ENCODE measurements around the gene EOGT.

EOGT gene

DNA sequence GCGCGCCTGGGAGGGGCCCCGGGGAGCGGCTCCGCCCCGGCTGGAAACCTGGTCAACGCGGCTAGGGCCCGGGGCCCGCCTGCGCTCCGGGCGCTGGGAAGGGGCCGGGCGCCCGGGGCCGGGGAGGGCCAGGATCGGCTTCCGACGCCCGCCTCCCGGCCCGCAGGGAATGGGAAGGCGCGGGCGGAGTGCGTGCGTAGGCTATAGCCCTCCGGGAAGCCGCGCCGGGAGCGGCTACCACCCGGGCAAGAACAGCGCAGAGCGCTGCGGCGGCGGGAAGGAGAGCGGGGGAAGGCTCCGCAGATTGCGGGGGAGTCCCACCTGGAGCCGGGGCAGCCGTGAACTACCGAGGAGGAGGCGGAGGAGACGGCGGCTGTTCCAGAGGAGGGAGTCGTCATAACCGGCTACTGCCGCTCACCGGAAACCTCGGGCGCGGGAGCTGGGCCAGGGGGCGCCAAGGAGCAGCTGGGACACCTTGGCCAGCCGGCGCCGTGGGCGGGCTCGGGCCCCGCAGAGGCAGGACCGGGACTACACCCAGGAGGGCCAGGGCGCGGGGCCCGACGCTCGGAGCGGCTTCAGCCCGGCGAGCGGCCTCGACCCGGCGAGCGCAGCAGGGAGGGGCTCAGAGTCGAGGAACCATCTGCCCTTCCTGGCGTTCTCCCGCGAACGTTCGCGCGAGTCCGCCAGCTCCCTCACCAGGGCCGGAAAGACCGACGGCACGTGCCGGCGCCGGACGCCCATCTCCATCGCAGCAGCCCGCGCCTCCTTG lies at the start of gene EOGT:
TSS of gene EOGT (minus strand) at position 432 of the 769 bp plus-strand sequence. CDS start 3,838 bp downstream, outside the sequence.
- no peak for DNase-seq

DNA sequence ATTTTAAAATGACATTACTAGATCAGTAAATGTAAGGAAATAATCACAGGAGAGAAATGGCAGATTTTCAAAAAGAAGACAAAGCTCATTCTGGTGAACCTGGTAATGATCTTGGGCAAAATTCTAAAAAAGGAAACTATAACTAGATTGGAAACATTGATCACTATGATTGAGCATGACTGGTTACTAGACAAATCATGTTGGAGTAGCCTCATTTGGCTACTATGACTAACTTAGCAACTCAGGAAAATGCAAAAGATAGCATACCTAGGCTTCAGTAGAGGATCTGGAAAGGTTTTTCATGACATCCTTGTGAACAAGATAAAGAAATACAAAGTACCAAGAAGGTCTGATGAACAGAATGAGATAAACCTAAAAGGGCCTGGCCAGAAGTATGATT lies 46.2 kb upstream of the EOGT start:
- no peak for DNase-seq

DNA sequence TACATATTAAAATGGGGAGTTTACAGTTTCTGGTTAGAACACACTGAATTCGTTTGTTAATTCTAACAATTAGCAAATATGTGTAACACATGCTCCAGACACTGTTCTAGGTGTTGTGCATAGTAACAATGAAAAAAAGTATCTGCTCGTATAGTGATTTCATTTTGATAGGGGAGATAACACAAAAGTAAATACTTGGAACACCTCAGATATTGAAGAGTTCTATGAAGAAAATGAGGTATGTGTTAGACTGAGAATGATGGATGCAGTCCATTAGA lies 45.4 kb upstream of the EOGT start:
- no peak for DNase-seq

DNA sequence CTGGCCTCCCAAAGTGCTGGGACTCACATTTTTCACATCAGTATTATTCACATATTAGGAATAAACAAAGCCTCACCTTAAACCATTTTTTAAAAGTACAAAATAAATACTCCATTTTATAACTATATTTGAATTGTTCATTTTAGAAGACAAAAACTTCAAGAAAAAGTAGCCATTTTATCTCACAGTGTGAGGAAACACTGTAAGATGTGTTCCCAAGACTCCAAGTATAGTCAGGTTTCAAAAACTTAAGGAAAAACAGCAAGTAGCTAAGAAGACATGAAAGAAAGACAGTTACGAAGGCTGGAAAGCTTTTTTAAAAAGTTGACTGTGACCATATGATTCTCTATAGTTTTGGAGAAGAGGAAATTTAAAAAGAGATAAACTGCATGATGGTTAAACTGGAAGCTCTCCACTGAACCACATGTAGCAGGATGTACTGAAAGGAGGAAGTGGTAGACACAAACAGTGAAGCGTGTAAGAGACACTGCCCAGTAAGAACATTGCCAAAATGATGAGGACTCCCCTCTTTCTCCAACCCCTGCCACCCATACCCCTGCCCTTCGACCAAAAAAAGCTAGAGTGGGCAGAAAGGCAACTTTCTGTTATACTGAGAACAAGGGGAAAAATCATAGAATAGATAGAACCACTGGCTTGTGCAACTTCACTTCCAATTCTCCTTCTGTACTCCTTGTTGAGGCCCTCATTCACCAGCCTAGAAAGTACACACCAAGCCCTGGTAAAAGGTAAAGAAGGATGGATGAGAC lies 44.9 kb upstream of the EOGT start:
- DNase-seq, result no peak

DNA sequence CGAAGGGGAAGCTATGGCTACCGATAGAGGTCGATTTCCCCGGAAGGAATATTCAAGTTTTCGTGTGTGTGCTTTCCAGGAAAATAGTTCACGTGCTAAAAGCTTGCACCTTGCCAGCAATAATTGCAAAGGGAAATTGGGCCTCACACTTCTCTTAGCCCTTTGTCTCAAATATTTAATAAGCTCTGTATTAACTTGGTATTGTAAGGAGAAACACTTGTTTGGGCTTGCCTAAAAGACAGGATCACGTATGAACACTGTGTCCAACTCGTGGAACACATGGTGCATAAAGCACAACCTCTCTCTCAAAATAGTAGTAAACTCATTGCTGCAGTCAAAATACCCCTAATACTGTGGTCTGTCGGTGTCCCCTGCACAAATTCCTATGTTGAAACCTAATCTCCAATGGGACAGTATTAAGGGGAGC lies 39.0 kb upstream of the EOGT start:
- DNase-seq, result no peak

DNA sequence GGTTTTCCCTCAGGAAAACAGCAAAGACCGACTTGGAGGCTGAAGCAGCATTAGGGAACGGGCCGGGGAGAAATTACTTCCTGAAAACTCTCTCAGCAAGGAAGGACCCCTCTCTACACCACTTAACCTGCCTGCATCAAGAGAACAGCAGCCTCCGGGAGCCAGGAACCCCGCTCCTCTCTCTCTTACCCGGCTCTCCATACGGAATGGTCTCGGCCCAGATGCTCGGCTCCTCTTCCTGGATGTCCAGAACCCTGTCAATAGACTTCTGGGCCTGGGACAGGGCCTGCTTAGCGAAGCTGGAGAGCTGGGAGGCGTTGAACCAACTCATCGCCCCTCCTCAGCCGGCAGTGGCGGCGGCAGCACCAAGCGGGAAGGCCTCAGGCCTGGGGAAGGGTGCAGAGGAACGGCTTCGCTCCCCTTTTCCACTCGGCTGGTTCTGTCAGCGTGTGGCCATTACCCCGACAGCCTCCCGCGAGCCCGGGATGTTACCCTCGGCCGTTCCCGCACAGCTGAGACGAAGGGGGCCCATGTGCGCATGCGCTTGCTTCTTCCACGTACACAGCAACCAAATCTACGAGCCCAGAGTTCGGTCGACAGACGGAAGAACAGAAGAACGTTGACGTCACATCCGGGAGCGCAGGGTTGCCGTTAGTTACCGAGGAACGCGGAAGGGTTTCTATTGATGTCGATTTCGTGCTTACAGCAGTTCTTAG lies 38.4 kb upstream of the EOGT start, which contains the start of gene TMF1:
TSS of gene TMF1 (minus strand) at position 578 of the 716 bp plus-strand sequence. CDS start at position 331, 247 bp downstream.
- DNase-seq, result no peak

DNA sequence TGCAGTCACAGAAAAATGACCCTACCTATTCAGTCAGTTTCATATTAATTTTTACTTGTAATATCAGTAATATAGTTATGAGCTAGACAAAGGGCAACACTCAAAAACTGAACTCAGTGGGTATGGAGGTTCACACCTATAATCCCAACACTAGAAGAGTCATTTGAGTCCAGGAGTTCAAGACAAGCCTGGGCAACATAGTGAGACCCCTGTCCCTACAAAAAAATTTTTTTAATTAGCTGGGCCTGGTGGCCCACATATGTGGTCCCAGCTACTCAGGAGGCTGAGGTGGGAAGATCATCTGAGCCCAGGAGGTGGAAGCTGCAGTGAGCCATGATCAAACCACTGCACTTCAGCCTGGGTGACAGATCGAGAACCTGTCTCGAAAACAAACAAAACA lies 35.5 kb upstream of the EOGT start:
- no peak for DNase-seq

DNA sequence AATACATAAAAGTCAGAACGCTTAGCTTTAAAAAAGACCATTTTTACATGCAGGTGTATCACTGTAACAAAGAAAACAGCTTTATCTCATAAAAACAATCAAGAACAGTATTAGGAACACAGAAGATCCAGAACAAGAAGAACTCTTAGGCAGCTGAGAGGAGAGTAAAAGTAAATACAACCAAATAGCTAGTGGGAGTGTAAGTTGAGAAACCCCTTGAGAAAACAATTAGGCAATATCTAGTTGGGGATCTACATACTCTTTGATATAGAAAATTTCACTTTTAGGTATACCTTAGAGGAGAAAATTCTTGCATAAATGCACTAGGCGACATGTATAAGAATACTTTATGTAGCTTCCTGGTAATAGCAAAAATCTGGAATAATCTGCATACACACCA lies 31.1 kb upstream of the EOGT start:
- no peak for DNase-seq

DNA sequence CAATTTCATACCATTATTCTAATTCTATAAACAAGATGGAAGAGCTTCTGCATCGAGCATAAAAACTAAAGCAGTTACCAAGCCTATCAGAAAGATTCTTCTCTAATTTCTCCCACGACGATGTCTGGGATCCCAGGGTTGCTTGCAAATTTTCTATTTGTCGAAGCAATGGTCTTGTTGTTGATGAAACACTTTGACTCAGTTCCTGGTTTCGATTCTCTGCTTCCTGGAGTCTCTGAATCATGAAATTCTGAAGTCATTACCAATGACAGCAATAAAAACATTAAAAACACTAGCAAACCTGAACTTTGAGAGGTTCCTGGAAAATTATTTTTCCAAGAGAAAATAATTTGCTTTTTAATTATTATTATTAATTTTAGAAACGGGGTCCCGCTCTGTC lies 20.0 kb upstream of the EOGT start:
- DNase-seq, result no peak

DNA sequence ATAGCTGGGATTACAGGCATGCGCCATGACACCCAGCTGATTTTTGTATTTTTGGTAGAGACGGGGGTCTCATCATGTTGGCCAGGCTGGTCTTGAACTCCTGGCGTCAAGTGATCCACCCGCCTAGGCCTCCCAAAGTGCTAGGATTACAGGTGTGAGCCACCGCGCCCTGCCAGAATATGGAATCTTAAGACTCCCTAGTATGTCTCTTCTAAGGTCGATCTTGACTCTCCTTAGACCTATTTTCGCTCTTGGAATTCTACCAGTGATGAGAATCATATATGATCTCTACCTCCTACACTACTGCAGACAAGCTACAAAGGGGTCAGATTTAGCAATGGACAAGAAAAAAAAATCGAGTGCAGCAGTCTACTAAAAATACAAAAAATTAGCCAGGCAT lies 19.3 kb upstream of the EOGT start:
- no peak for DNase-seq

DNA sequence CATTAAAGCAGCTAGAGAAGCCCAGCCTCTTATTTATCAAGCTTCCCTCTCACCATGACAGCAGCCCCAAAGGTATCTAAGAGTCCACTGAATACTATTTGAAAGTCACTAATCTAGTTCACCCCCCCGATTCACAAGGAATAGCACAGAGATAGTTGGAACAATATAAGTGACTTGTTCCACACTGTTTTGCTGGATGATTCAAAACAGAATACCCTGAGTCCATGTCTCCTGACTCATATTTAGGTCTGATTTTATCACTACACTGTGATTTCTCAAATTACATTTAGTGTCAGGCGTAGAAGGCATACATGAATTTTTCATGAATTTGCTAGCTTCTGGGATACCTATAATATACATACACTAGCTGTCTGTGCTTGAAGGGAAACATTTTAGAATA lies 18.7 kb upstream of the EOGT start:
- DNase-seq, result no peak

DNA sequence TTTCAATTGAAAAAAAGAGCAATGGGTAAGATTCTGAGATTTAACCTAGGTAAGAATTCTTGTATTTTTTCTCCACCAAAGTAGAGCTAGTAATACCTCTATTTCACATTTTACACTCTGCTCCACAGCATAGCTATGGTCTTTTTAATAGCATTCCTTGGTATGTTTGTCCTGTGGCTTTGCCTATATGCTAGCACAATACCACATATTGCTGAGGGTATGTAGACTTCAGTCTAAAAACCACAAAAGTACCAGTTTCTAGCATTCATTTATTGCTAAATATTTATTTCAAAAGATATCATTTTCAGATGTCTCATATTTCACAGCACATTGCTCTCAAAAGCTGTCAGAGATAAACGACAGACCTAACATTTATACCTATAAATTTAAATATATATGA lies 18.2 kb upstream of the EOGT start:
- no peak for DNase-seq

DNA sequence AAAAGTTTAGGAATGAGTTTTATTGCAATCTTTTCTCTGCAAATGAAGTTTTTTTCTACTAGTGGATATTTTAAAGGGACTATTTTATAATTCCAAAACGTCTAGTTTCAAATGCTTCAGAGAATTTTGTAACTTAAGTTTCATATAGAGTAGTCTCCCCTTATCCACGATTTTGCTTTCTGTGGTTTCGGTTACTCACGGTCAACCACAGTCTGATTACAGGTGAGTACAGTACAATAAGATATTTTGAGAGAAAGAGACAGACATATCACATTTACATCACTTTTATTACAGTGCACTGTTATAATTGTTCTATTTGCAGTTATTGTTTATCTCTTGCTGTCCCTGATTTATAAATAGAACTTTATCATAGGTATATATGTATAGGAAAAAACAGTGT lies 7.4 kb upstream of the EOGT start:
- DNase-seq, result no peak

DNA sequence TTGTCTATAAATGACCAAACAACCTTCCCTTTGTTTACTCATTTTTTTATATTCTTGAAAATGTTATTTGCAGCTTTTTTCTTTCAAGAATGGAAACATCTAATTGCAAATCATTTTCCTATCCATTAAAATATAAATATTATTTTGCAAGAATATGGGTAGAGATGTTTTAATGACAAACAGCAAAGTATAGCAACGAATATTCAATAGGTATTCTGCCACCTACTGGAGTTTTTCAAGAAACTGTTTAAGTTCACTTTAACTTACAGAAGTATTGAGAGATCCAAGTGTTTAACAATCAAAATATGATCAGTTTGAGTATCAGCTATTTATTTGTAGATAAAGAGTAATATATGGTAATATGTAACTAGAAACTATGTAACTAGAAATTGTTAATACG lies 6.9 kb upstream of the EOGT start:
- DNase-seq, result no peak

DNA sequence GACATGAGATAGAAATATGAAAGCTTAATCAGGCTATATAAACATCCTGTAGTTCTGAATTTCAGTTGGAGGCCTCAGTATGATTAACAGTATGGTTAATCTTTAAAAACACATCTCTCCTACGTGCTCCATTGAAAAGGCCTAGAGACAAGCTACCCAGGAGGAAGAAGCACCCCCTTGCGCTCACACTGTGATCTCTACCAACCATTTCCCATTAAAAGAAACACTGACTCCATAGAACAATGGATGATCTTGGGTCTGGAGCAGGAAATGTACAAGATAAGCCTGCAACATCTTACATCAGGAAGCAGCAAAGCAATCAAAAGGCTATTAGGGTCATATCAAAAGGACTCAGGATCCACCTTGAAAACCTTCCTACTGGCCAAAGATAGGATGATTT lies 3.4 kb upstream of the EOGT start:
- no peak for DNase-seq

DNA sequence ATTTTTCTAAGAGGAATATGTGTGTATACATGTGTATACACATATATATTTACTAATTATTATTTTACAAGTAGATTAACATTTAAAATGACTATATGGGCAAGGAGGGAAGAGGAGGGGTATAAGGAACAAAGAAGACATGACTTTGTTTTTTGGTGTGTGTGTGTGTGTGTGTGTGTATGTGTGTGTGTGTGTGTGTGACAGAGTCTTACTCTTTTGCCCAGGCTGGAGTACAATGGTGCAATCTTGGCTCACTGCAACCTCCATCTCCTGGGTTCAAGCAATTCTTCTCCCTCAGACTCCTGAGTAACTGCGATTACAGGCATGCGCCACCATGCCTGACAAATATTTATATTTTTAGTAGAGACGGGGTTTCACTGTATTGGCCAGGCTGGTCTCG lies 2.6 kb upstream of the EOGT start:
- no peak for DNase-seq

DNA sequence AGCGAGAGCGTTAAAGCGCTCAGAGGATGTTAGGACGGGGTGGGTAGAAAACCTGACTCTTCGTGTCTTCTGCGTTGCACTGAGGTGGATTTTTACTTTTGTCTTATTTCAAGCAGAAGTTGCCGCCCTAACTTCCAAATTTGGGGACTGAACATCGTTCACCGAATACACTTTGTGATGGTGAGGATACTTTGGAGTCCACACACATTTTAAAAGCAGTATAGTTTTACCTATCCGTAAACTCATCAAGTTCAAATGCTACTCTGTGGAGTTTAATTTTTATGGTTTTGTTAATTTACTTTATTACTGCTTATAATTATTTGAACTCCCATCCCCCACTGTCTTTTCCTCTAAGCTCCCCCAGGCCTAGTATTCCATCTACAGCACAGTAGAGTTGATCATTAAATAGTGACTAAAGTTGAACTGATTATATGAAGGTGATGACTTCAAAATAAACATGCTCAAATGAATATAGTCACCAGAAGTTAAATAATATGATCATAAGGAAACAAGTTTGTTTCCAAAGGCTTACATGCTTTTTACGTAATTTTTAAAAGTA lies 617 bp upstream of the EOGT start:
- DNase-seq, result no peak

DNA sequence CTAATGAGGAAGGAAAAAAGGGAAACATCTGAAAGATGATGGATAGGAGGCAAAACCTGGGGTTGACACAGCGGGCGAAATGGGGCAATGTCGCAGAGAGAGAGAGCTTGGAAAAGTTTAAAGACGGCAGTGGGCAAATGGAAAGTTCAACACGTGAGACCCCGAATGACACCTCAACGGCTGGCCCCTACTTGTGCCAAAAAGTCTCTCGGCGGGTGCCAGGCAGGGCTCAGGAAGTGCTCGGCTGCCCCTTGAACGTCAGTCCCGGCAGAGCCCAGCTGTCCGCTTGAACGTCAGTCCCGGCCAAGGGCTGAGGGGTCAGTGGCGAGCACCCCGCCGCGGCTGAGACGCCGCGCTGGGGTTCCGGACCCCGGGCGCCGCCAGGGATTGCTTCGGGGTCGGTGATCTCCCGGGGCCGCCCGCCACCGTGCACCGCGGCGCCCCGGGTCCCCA lies 658 bp downstream of the EOGT start:
- no peak for DNase-seq

DNA sequence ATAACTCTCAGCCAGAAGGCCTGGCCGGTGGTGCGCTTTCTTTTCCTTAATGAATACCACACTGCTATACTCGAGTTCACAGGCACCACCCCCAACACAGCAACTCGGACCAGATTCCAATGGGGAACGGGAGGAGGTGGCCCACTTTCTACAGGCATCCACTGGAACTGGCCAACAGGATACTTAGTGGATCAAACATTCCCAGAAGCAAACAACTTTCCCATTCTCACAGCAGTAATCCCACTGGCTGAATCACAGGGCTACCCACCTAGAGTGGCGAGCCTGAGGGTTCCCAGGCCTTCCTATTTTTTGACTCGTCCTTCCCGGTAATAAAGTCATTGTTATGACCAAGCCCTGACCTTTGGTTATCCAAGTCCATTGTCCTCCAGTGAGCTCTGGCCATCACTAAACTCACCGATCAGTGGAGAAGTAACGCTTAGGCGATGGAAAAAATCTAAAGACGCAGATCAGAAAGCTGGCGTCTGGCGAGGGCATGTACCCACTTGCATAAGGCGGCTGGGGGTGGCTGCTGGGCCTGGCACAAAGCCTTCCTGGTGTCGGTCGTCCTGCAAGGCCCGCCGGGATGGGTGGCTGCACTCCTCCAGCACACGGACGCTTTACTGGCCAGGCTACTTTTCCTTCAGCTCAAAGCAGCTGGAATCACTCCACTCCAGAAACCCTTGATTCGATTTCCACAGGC lies 1.2 kb downstream of the EOGT start:
- DNase-seq, result no peak

DNA sequence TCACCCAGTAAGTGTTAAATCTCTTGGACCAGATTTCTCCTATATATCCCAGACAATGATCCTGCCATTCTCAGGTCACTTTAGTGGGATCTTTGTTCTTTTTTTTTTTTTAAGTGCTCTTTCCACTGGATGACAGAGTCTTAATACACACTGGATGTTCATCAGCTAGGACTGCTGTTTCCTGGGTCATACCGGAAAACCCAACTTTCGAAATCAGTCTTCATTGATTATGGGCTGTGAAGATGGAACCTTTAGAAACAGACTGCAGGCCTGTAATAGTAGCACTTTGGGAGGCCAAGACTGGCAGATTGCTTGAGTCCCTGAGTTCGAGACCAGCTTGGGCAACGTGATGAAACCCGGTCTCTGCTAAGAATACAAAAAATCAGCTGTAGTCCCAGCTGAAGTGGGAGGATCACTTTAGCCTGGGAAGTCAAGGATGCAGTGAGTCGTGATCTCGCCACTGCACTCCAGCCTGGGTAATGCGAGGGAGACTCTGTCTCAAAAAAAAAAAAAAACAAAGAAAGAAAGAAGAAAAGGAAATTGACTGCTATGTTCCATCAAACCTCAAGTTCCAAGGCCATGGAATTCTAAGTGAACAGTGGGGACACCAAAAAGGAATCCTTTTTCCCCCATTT lies 2.3 kb downstream of the EOGT start:
- DNase-seq, result no peak

DNA sequence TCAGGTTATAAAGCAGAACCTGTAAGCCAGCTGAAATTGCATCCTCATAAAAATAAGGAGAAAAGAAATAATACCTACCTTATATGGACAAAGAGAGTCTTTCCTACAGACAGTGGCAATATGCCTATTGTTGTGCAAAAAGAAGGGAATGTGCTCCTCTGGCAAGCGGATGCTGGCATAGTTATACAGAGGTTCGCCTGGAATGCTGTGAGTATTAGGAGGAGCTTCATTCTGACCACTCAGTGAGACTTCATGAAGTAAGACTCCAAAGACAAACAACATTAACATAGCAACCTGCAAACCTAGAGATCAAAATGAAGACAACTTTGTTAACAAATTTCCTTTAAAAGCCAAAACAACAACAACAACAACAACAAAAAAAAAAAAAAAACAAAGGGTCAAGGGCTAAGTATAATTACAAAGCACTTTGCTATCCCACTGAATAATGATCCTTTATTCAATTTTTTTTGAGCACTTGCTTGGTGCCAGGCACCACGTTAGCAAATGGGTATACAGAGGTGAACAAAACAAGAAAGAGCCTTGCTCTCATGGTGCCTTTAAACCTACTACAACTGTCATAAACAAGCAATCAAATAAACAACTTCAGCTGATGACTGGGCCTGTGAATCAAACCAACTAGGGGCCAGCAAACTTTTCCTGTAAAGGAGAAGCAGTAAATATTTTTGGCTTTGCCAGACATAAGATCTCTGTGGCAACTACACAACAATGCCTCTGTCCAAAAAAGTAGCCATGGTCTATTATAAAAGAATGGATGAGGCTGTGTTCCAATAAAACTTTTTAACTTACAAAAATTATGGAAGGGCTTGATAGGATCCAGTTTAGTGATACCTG lies 3.7 kb downstream of the EOGT start:
- no peak for DNase-seq
